ENCODE measurements around the gene ZNF79.
A peak's percentile ranks its signal among the peaks of the same experiment; 100 is the strongest.

The ZNF79 gene

DNA sequence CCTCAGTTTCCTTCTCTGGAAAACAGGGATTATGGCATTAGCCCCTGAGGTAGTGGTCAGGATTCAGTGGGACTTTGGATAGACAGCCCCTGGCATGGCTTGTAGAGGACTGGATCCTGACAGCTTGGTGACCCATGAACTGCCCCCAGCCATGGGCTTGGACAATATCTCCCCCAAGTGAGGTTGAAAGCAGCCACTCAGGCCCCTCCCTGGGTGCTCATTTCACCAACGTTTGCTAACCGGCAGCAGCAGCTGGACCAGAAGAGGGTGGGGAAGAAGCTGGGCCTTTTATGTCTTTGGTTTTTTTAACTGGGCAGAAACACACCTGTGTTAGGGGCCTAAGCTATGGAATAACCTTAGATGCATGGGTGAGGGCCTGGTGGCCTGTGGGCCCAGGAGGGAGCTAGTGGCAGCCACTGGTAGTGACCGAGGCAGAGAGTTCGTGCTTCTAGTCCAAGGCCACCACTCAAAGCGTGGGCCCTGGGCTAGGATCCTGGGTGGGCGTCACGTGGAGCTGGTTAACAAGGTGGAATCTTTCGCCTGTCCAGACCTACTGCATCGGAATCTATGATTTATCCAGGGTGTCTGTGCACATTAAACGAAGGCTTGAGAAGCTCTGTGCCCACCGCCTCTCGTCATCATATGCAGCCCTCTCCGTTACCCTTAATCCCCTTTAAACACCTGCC lies 25.3 kb upstream of the ZNF79 start:
- DNase-seq = no peak

DNA sequence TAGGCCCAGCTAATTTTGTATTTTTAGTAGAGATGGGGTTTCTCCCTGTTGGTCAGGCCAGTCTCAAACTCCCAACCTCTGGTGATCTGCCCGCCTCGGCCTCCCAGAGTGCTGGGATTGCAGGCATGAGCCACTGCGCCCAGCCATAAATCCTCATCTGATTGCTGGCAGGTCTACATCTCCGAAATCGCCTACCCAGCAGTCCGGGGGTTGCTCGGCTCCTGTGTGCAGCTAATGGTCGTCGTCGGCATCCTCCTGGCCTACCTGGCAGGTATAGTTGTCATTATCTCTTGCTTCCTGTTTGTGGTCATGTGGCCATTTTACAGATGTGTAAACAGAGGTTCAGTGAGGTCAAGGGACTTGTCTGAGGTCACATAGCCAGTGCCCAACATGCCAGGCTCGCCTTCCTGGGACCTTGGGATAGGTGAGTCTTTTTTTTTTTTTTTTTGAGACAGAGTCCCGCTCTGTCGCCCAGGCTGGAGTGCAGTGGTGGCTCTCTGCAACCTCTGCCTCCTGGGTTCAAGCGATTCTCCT lies 24.4 kb upstream of the ZNF79 start:
- no peak for DNase-seq

DNA sequence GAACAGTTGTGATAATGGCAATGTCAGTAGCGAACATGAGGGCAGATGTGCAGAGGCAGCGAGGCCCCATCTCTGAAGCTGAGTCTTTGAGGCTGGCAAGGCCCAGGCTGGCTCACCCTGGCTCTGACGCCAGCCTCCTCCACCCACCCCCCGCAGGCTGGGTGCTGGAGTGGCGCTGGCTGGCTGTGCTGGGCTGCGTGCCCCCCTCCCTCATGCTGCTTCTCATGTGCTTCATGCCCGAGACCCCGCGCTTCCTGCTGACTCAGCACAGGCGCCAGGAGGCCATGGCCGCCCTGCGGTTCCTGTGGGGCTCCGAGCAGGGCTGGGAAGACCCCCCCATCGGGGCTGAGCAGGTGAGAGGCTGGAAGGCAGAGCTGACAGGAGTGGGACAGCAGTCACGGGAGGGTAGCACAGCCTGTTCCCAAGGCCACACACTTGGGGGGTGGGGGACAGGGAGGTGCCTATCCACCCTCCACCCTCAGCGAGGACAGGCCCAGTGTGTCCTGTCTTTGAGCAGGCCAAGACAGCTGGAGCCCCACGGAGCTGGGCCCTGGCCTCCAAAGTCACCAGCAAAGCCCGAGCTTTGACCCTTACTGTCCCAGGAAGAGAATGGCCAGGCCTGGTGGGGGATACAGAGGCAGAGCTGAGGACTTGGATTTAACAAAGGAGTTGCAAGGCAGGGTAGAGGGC lies 21.6 kb upstream of the ZNF79 start:
- DNase-seq = no peak

DNA sequence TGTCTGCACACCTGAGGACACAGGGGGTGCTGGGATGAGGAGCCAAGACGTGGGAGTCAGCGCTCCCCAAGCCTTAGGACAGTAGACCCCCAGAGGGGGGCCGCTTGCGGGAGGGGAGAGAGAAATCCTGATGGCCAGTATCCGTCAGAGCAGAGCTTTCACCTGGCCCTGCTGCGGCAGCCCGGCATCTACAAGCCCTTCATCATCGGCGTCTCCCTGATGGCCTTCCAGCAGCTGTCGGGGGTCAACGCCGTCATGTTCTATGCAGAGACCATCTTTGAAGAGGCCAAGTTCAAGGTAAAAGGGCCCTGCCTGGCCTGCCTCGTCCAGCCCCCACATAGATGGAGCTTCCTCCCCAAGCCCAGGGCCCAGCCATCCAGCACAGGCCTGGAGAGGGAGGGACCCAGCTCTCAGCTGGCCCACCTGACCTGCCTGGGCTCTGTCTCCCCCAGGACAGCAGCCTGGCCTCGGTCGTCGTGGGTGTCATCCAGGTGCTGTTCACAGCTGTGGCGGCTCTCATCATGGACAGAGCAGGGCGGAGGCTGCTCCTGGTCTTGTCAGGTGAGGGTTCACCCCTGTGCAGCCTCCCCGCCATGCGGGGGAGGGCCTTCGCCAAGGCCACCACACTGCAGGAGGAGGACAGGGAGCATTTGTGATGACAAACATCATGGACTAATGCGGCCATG lies 20.5 kb upstream of the ZNF79 start:
- no peak for DNase-seq

DNA sequence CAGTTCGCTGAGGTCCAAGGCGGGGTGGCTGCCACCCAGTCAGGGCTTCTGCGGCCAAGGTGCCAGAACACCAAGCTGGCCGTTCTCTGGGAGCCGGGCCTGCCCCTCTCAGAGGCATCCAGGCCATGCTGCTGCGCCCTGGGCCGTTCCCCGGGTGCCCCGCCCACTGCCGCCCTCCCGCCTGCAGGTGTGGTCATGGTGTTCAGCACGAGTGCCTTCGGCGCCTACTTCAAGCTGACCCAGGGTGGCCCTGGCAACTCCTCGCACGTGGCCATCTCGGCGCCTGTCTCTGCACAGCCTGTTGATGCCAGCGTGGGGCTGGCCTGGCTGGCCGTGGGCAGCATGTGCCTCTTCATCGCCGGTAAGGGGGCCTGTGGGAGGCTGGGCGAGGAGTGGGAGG lies 19.6 kb upstream of the ZNF79 start:
- DNase-seq = no peak

DNA sequence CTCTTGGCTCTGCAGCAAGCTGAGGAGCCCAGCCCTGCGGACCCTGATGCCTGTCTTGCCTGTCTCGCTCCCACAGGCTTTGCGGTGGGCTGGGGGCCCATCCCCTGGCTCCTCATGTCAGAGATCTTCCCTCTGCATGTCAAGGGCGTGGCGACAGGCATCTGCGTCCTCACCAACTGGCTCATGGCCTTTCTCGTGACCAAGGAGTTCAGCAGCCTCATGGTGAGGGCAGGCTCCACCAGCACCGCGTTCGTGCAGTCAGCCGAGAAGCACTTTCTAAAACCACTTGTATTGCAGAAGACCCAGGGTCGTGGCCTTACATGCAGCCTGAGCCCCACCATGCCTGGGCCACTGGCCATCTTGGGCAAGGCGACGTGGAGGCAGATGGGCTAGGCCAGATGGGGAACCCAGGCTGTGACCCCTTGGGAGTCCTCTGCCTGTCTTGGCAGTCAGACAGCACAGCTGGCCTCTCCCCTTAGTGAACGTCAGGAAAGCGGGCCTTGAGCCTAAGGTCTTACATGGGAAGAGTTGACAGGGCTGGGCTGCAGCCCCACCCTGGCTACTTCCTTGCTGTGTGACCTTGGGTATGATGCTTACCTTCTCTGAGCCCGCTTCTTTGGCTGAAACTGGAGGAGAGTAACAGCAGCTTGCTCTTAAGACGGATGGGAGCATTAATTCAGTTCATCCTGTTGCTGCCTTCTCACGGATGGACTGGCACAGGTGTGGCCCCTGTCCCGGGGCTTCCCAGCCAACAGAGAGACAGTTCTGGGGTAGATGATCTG lies 18.6 kb upstream of the ZNF79 start:
- no peak for DNase-seq

DNA sequence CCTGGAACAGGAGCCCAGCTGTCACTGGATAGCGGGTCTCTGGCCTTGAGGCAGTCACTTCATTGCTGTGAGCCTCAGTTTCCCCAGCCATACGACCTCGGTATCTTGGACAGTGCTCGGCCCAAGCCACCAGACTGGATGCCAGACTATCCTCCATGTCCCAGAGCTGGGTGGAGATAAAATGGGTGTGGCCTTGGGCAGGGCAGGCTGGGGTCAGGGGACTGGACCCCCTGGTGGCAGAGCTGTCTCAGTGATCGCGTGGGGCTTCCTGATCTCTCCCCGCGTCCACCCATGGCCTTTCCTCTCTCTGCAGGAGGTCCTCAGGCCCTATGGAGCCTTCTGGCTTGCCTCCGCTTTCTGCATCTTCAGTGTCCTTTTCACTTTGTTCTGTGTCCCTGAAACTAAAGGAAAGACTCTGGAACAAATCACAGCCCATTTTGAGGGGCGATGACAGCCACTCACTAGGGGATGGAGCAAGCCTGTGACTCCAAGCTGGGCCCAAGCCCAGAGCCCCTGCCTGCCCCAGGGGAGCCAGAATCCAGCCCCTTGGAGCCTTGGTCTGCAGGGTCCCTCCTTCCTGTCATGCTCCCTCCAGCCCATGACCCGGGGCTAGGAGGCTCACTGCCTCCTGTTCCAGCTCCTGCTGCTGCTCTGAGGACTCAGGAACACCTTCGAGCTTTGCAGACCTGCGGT lies 17.2 kb upstream of the ZNF79 start:
- DNase-seq = no peak

DNA sequence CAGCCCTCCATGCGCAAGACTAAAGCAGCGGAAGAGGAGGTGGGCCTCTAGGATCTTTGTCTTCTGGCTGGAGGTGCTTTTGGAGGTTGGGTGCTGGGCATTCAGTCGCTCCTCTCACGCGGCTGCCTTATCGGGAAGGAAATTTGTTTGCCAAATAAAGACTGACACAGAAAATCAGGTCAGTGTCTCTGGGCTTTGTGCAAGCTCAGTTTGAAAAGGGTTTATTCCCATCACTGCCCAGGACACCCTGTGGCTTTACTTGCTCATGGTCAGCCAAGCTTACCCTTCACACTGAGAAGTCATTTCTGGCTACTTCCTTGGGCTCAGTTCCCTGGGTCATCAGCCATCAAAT lies 16.7 kb upstream of the ZNF79 start:
- DNase-seq = no peak

DNA sequence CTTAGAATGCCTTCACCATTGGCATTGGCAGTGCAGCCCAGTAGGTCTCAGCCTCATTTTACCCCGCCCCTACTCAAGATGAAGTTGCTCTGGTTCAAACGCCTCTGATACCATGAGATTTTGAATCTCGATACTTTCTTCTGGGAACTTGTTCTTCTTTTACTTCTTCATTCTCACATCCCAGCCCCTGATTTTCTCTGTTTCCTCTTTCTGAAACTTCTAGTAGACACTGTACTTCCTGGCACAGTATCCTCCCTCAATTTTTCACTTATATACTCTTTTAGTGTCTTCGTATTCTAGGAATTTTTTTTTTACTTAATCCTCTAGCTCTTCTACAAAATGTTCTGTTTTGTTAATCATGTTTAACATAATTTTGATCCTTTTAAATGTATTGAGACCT lies 13.1 kb upstream of the ZNF79 start:
- DNase-seq = no peak

DNA sequence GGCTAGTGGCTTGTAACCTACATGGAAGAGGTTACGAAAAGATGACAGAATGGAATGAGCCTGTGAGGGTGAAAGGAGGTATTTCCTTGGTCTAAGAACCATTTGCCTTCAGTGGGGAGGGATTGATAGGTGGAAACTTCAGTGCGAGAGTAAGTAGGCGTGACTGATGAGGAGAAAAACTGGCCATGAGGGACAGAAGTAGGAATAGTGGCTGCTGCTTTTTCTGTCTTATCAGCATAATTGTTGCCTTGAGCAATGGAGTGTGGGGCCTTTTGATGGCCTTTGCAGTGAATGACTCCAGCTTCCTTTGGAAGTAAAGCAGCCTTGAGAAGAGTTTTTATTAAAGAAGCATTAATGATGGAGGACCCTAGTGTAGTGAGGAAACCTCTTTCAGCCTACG lies 9.0 kb upstream of the ZNF79 start:
- no peak for DNase-seq

DNA sequence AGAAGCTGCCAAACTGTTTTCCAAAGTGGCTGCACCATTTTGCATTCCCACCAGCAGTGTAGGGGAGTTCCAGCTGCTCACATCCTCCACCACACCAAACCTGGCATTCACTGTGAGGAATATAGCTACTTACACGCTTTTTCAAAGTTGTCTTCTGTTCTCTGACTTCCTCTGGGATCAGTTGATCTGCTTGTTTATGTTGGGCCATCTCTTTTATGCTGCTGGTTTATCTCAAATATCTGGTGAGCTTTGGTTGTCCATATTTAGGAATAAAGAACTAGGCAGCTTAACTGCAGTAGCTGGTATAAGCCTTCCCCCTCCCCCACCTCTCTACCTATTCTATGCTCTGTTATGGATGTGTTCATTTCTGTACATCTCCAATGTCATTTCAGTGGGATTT lies 8.5 kb upstream of the ZNF79 start:
- no peak for DNase-seq

DNA sequence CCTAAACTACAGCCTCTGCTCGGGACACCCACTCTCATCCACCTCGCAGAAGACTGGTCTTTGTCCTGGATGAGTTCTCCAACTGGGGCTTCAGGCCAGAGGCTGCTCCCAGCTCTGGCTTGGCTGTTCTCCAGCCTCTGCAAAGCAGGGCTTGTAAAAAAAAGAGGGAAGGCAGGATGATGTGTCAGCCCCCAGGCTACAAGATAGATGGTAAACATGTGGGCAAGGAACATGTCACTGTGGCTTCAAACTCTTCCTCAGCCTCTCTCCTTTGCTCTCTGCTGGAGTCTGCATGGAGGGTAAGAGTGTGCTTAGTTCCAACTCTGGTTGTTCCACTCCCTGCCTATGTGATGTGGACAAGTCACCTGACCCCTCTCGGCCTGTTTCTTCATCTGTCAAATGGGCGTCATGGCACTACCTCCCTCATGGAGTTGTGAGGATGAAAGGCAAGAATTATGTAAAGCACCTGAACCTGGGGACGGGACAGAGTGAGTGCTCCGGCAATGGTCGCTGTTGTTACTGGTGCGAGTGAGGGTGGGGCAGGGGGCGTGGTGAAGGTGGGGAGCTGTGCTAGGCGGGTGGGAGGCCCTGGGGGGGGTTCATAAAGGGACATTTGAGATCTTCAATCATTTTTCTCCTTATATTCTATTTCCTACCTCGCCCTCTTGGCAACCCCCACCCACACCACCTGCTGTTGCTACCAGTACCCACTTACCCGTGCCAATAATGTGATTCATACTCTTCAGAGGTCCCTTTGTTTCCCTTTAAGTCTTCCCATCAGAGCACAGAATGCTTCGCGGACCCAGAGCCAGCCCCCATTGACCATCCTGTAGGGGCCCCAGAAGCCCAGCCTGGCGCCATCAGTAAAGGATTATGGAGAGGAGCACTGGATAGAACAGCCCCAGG lies 6.8 kb upstream of the ZNF79 start:
- no peak for DNase-seq

DNA sequence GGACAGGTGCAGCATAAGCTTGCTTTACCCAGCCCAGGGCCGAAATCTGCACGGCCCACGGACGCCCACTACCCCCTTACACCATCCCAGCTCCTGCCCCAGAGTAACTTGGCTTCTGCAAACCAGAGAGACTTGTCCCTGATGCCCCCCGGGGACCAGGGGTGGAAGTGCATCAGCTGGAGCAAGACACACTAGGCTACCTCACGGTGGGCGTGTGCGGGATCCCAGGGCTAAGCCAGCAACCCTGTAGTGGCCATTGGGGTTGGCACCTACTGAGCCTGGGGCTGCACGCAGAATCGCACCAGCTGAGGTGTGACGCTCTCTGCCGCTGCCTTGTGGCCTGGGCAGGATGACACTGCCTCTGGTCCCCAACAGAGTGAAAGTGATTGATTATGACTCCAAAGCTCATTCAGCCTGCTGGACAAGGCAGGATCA lies 6.1 kb upstream of the ZNF79 start:
- DNase-seq = peak; percentile 82

DNA sequence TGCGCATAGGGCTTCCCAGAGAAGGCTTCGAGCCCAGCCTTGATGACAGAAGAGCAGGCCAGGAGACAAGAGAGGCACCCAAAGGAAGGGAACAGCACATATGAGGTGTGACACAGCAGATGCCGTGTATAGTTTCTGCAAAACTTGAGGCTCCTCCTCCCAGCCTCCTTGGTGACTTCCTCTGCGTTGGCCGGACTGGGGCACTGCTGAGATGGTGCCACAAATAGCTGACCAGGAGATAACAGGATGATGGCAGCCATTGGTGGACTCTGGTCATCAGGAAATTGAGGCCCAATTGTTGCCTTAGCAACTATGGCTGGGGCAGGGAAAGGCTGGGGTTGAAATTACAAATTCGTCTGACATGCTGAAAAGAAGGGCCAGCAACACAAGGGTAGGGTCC lies 4.8 kb upstream of the ZNF79 start:
- no peak for DNase-seq

DNA sequence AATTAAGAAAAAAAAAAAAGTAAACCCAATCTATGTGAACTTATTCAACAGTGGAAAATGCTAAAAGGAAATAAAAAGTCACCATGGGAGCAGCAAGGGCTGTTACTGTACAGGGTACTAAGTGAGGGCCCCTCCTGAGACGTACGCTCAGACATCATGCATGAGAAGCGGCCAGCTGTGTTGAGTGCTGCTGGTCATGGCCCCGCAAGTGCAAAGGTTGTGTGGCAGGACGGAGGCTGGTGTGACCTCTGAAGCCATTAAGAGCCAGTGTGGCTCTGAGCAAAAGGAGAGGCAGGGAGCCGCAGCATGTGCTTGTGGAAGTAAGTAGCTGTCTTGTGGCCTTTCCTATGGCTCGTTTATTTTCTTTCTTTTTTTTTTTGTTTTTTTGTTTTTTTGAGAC lies 3.1 kb upstream of the ZNF79 start:
- DNase-seq = no peak

DNA sequence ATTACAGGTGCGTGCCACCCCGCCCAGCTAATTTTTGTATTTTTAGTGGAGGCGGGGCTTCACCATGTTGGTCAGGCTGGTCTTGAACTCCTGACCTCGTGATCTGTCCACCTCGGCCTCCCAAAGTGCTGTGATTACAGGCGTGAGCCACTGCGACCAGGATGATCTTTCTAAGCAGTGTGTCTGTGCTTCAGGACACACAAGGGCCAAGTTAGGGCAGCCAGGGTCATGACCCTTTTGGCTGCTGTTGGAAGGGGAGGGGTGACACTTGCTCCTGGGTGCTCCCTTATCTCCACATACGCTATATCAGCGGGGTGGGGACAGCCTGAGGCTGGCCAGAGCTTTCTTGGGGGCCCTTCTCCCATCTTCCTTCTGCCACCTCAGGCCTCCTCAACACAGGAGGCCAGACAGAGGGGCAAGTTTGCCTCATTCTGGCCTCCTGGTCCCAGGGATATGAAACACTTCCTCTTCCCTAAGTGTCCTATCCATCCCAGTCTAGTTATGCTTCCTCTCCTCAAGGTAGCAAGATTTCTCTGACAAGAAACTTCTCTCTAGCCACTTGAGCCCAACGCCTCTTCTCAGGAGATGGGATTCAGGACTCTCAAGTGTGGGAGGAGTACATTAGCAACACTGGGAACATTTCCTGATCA lies 1.9 kb upstream of the ZNF79 start:
- no peak for DNase-seq

DNA sequence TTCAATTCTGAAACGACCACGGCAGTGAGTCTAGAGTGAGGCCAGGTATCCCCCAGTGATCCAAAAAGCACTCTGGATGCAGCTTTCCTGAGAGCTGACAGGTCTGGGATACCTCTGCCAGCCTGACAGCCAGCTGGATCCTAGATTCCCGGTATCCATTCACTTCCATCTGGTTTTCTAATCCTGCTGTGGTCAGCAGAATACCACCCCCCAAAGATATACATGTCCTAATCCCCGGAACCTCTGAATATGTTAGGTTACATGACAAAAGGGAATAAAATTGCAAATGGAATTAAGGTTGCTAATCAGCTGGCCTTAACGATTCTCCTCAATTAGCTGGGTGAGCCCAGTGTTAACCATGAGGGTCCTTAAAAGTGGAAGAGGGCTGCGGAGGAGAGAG lies 1.4 kb upstream of the ZNF79 start:
- no peak for DNase-seq

DNA sequence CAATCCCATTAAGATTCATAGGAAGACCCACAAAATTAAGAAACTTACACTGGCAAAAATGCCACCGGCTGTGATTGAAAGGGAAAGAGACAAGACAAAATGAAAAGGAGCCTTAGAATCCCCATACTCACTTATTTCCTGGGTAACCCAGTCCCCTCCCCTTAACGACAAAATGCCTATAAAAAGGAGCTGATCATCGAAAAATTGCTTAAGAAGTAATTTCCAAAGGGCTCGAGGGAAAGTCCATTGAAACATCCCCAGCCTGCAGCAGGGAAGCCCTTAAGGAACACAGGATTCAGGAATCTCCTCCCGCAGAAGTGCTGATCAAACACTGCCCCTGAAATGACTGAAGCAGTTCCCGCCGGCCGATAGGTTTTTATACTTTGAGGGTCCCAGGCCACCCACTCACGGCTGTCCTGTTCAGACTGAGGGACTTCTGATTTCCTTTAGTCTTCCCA lies 677 bp upstream of the ZNF79 start:
- DNase-seq = no peak

DNA sequence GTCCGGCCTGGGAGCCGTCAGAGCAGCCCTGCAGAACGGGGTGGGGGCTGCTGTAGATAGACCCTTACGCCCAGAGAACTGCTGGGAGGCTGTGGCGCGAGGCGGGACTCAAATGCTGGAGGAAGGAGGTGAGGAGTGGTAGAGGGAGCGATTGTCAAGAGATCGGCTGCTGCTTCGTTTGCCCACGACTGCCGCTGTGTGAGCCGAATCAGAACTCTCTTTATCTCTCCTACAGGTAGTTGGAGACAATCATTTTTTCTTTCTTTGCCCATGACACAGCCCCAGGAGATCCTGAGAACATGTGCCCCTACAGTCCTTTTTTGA lies 456 bp downstream of the ZNF79 start:
- no peak for DNase-seq

DNA sequence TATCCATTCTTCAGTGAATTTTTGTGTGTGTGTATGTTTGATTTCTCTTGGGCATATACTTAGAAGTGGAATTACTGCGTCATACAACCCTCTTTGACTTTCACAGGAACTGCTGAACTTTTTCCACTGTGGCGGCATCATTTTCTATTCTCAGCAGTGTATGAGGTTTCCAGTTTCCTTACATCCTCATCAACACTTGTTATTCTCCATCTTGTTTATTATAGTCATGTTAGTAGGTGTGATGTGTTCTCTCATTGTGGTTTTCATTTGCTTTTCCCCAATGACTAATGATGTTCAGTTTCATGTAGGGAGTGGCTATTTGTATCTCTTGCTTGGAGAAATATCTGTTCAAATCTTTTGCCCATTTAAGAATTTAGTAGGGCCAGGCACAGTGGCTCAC lies 2.6 kb downstream of the ZNF79 start:
- DNase-seq = no peak

DNA sequence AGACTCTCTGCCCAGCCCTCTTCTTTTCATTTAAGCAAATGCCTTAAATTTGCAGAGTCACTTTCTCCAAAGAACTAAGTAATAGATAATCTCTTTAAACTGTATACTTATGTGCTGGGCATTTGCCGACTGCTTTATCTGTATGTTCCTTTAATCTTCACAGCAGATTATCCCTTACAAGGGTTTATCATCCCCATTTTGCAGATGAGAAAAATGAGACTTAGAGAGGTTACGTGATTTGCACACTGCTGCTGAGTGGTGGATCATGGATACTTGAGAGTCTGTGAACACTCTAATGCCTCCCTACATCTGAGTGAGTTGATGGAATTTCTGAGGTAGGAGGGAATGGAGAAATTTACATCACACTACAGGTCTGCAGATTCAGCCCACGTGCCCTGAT lies 4.2 kb downstream of the ZNF79 start:
- no peak for DNase-seq

Data from 8988T (cell line).